Mucosa of descending colon (tissue), 3 donors: Measurements from ENCODE around the gene OR6C75. TPM values are rescaled to one million over a fixed set of nuclear protein-coding genes. Genes with fewer than 3 reads are reported as not detected.
"Not testable (repeated sequence)": the region's sequence is repeated elsewhere in the genome, so short reads cannot be mapped to it uniquely, and the experiment has no call there.

Source experiments
- ATAC-seq: fragments of 200-7000 bp; cut with Tn5 transposase; one replicate; pipeline ENCODE4 v1.9.1; 2020; ENCODE audit warnings: mild to moderate bottlenecking, moderate library complexity
- DNase-seq, 3 donors: peaks; one replicate each; pipeline ENCODE4 v3.0.0-alpha.2; 2020
- H3K36me3 ChIP-seq: fragments of 200-600 bp; one replicate; pipeline ENCODE4 v1.8.0; 2021; ENCODE audit warnings: low read depth, mild to moderate bottlenecking
- H3K4me1 ChIP-seq: fragments of 200-600 bp; one replicate; pipeline ENCODE4 v1.8.0; 2021; ENCODE audit warnings: low read depth, mild to moderate bottlenecking
- H3K4me3 ChIP-seq: fragments of 200-600 bp; one replicate; pipeline ENCODE4 v1.8.0; 2021; ENCODE audit warnings: mild to moderate bottlenecking
- H3K9me3 ChIP-seq: fragments of 200-600 bp; one replicate; pipeline ENCODE4 v1.8.0; 2021; ENCODE audit warnings: mild to moderate bottlenecking
- intact Hi-C, 2 donors: fragments of 100-400 bp; cut with DNase I in 1 of 2; cut with micrococcal nuclease in 1 of 2; formaldehyde crosslinking; loops; one replicate each; pipeline versions ENCODE4 v1.11.0 to v1.11.1; 2022; cut with DNase I, micrococcal nuclease
- long read RNA-seq, 2 donors: library from polyadenylated mRNA; unstranded; transcript quantifications; one replicate each; pipeline ENCODE4 v2.0.0, GENCODE V29; 2019 to 2021
- total RNA-seq, 3 donors: library from RNA; stranded (reverse); fragmentation: NEBNext Ultra II Directional in 2 of 3; extraction: Animal tissue kit (Norgen Biotek cat#: 25700) in 2 of 3; gene quantifications; one replicate each; pipeline versions ENCODE4 v1.2.1 to v1.2.4, GENCODE V29; 2021 to 2023
- TF ChIP-seq, protein P1 (sequence below): fragments of 200-600 bp; IDR thresholded peaks from one replicate; pipeline ENCODE4 v1.8.0; 2022; ENCODE audit warnings: antibody characterized with exemption, mild to moderate bottlenecking
- donor health status: DM: no; HTN: no; CAD: no; lungs with moderate emphysema.
- donor health status: DM: no; HTN: no; CAD: no.
- donor health status: DM: no; HTN: yes; CAD: no.

The OR6C75 gene
- total RNA-seq, result not detected
- long read RNA-seq, donor 1, result 0 reads
- long read RNA-seq, donor 2, result 0 reads

DNA sequence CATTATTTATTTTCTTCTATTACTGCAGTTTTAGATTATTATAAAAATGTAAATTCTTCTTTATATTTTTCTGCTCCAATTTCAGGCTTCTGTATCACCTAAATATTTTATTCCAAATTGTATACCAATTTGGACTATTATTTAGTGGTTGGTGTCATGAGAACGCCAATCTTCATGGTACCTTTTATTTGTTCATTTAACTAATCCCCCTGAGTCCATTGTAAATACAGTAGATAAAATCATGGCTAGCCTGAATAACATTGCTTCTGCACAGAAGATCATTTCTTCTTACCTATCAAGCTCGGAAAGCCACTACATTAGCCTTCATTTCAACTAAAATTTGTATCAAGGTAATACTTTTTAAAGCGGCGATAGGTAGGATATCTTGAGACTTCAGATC lies at the start of gene OR6C75:
Gene OR6C75 (plus strand): TSS at position 301 of the 400 bp plus-strand sequence. CDS start 2,136 bp downstream, outside the sequence.
- DNase-seq (no peak), ATAC-seq (no peak)
- intact Hi-C loops, result no loop called here
- H3K9me3 ChIP-seq, result no peaks in the 10 kb centered on the region
- no peaks in the 10 kb centered on the region for H3K4me1 ChIP-seq
- TF ChIP-seq, protein P1, sequence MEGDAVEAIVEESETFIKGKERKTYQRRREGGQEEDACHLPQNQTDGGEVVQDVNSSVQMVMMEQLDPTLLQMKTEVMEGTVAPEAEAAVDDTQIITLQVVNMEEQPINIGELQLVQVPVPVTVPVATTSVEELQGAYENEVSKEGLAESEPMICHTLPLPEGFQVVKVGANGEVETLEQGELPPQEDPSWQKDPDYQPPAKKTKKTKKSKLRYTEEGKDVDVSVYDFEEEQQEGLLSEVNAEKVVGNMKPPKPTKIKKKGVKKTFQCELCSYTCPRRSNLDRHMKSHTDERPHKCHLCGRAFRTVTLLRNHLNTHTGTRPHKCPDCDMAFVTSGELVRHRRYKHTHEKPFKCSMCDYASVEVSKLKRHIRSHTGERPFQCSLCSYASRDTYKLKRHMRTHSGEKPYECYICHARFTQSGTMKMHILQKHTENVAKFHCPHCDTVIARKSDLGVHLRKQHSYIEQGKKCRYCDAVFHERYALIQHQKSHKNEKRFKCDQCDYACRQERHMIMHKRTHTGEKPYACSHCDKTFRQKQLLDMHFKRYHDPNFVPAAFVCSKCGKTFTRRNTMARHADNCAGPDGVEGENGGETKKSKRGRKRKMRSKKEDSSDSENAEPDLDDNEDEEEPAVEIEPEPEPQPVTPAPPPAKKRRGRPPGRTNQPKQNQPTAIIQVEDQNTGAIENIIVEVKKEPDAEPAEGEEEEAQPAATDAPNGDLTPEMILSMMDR, result no peak
- no peaks in the 10 kb centered on the region for H3K36me3 ChIP-seq
- H3K4me3 ChIP-seq, result no peak within 1 kb of the TSS

DNA sequence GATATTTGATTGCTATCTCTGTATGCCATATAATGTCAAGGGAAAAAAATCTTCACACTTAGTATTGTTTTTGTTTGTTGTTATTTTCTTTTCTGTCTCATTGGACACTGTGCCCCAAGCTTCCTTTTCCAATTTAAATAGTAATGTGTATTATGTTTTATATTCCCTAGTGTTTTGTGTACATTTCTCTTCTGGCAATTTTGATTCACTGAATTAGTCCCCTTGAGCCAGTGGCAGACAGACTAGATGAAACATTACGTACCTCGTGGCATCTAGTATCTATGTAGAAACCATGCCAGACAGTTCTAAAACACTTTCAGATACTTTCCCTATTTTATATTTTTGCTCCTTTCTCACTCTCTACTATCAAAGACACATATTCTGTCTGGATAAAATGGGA lies 48.7 kb upstream of the OR6C75 start, which contains the start of gene OR6C1:
Gene OR6C1 (plus strand): TSS at position 301 of the 400 bp plus-strand sequence. CDS start 6,257 bp downstream, outside the sequence.
- H3K36me3 ChIP-seq, result no peaks in the 10 kb centered on the region
- H3K9me3 ChIP-seq, result no peaks in the 10 kb centered on the region
- DNase-seq (no peak), ATAC-seq (no peak)
- TF ChIP-seq, protein P1, result no peak
- no peak within 1 kb of the TSS for H3K4me3 ChIP-seq
- intact Hi-C loops, result no loop called here
- H3K4me1 ChIP-seq, result no peaks in the 10 kb centered on the region

DNA sequence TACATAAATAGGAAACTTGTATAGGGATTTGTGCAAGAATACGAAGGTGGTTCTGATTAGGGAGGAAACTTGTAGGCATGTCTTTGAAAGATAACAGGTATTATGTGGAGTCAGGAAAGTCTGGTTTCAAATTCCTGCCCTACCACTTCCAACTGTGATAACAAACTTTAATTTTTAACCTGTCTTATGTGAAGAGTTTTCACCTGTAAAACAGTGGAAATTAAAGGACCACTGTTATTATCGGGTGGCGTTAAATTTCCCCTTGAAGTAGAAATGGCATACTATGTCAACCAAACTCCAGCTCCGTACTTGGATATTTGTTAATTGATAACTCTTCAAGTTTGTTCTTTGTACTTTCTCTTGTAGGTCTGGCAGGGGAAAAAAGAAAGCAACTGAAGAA lies 42.6 kb upstream of the OR6C75 start:
- Histone ChIP-seq H3K9me3 (no peaks in the 10 kb centered on the region), H3K4me3 (no peak overlapping the region), H3K4me1 (no peaks in the 10 kb centered on the region), H3K36me3 (no peaks in the 10 kb centered on the region)
- intact Hi-C loops, result no loop called here
- no peak for DNase-seq
- TF ChIP-seq, protein P1, result no peak
- ATAC-seq, result no peak

DNA sequence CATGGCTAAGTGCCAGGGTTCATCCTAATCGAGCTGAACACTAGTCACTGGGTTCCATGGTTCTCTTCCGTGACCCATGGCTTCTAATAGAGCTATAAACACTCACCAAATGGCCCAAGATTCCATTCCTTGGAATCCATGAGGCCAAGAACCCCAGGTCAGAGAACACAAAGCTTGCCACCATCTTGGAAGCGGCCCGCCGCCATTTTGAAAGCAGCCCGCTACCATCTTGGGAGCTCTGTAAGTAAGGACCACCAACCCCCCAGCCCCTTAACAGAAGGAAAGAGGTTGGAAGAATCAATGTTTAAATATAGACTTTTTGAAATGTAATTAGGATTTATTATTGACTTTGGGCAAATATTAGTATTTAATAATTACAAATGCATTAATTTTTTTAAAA lies 37.0 kb upstream of the OR6C75 start:
- ATAC-seq, intact Hi-C loops, H3K4me1 ChIP-seq: not testable (repeated sequence)

DNA sequence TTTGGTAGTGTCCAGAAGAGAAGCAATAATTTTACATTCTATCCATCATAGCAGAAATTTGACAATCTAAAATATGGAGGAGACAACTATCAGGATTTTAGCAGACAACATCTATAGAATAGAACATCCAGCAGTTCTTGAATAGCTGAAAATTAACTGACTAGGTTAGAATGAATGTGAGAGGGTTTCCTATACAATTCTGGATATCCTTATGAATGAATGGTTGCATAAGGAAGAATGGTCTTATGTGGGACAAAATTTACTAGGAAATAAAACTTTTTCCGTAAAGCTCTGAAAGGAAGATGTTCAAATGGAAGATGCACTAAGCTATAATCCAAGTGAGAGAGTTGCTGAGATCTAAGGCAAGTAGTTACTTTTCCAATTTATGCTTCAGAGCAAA lies 32.3 kb upstream of the OR6C75 start, which contains the start of gene OR6C3:
Gene OR6C3 (plus strand): TSS at position 301 of the 400 bp plus-strand sequence. CDS start 955 bp downstream, outside the sequence.
- DNase-seq, result no peak
- H3K9me3 ChIP-seq, result no peaks in the 10 kb centered on the region
- H3K36me3 ChIP-seq, result no peaks in the 10 kb centered on the region
- TF ChIP-seq, protein P1, result no peak
- H3K4me3 ChIP-seq, result no peak within 1 kb of the TSS
- no peaks in the 10 kb centered on the region for H3K4me1 ChIP-seq
- ATAC-seq, result no peak
- intact Hi-C loops, result no loop called here

More for the DNA sequence above, 37.0 kb upstream of the OR6C75 start:
- DNase-seq, H3K36me3 ChIP-seq, H3K9me3 ChIP-seq, H3K4me3 ChIP-seq: not testable (repeated sequence)

DNA sequence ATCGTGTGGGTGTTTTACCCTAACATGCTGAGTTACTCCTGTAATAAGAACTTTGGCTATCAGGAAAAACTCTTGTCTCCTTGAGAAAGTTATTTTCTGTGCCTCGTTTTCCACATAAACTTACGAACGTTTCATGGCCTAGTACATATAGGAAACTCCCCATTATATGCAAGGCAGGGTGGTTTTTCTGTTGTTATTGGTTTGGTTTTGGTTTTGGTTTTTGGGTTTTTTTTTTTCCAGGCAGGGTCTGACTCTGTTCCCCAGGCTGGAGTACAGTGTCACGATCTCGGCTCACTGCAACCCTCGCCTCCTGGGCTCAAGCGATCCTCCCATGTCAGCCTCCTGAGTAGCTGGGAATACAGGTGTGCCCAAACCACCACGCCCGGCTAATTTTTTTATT lies 26.8 kb upstream of the OR6C75 start:
- H3K9me3 ChIP-seq, result no peaks in the 10 kb centered on the region
- no peak for ATAC-seq
- intact Hi-C loops, result no loop called here

DNA sequence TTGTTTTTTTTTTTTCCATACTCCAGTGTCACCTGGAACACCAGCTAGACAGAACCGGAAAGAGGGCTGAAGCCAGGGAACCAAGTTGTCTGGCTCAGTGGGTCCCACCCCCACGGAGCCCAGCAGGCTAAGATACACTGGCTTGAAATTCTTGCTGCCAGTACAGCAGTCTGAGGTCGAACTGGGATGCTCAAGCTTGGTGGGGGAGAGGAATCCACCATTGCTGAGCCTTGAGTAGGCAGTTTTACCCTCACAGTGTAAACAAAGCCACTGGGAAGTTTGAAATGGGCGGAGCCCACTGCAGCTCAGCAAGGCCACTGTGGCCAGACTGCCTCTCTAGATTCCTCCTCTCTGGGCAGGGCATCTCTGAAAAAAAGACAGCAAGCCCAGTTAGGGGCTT lies 7.4 kb upstream of the OR6C75 start:
- H3K9me3 ChIP-seq, H3K36me3 ChIP-seq, H3K4me1 ChIP-seq, DNase-seq, ATAC-seq, intact Hi-C loops, H3K4me3 ChIP-seq: not testable (repeated sequence)

More for the DNA sequence above, 26.8 kb upstream of the OR6C75 start:
- Histone ChIP-seq H3K36me3 (no peaks in the 10 kb centered on the region), H3K4me1 (no peaks in the 10 kb centered on the region), H3K4me3 (no peak overlapping the region)
- peak in 1 of 3 donors; percentile 13 for DNase-seq
- TF ChIP-seq, protein P1, result no peak
